HepG2 (cell line): Measurements from ENCODE around the gene TRIM2. TPM values are rescaled to one million over a fixed set of nuclear protein-coding genes. Genes with fewer than 3 reads are reported as not detected.
A peak's percentile ranks its signal among the peaks of the same experiment; 100 is the strongest.

ENCODE experiments used
- ATAC-seq: fragments of 200-7000 bp; cut with Tn5 transposase; 3 replicates; pipeline ENCODE4 v1.9.1; 2020; ENCODE audit warnings: mild to moderate bottlenecking, moderate library complexity
- BruUV-seq: library from RNA; stranded (reverse); fragments of 400-500 nt; replicated peaks from 2 replicates; lab custom pipeline; 2021; lab: Mats Ljungman, UMichigan
- CTCF ChIA-PET: fragments of 300-600 bp; formaldehyde crosslinking; extraction: SDS; loops from one replicate; lab custom pipeline; 2021; ENCODE audit warnings: low total read pairs, inconsistent platforms, low intra/inter-chr PET ratio; lab: Yijun Ruan, JAX
- POLR2A ChIA-PET: fragments of 350-600 bp; sonication (Branson Sonifier 250); formaldehyde crosslinking; loops from one replicate; lab custom pipeline; 2020; ENCODE audit warnings: antibody characterized with exemption, inconsistent platforms; lab: Yijun Ruan, JAX
- DNase-seq: peaks from one replicate; pipeline ENCODE4 v3.0.0-alpha.2; 2015; ENCODE audit warnings: low spot score
- FAIRE-seq: peaks from 3 replicates; lab custom pipeline; 2011; peaks lifted over from hg19 to GRCh38; lab: Jason Lieb, UNC
- H2AFZ ChIP-seq: one replicate; pipeline ENCODE4 v1.6.1; 2011; ENCODE audit warnings: low read length, inconsistent platforms
- H3K27ac ChIP-seq: fragments of 300-600 bp; 3 replicates; pipeline ENCODE4 v1.8.0; 2011; ENCODE audit warnings: mixed run types, mild to moderate bottlenecking, mixed read lengths, low read length, inconsistent platforms; ENCODE audit not compliant: insufficient read depth; ENCODE audit errors: extremely low read length
- H3K27me3 ChIP-seq, 2 experiments: fragments of 200-600 bp in 1 of 2; 2 replicates in 1 of 2; 3 replicates in 1 of 2; pipeline versions ENCODE4 v1.6.0 to v1.8.0; 2011; ENCODE audit warnings: low read length in 2 of 2, mild to moderate bottlenecking in 2 of 2, moderate library complexity in 2 of 2, inconsistent platforms in 1 of 2; ENCODE audit not compliant: insufficient read depth in 2 of 2, control insufficient read depth in 1 of 2
- H3K36me3 ChIP-seq, 2 experiments: fragments of 200-600 bp in 1 of 2; replicated peaks in 1 of 2; 2 replicates in 1 of 2; 3 replicates in 1 of 2; pipeline versions ENCODE4 v1.5.1 to v1.8.0; 2011; ENCODE audit warnings: low read length in 2 of 2, inconsistent platforms in 1 of 2; ENCODE audit not compliant: insufficient read depth in 2 of 2, control insufficient read depth in 1 of 2
- H3K4me1 ChIP-seq: 2 replicates; pipeline ENCODE4 v1.5.1; 2012; ENCODE audit warnings: low read length, inconsistent platforms; ENCODE audit not compliant: insufficient read depth
- H3K4me2 ChIP-seq: 2 replicates; pipeline ENCODE4 v1.6.0; 2011; ENCODE audit warnings: low read depth, low read length, inconsistent platforms
- H3K4me3 ChIP-seq, 3 experiments: fragments of 200-600 bp in 1 of 3; sonication (generic), shearing (Covaris generic) in 1 of 3; replicated peaks in 1 of 3; 2 replicates each; pipeline ENCODE4 v1.5.1; 2011 to 2016; ENCODE audit warnings: low read length in 3 of 3, inconsistent platforms in 2 of 3, low read depth in 2 of 3, mild to moderate bottlenecking in 2 of 3, control low read depth in 1 of 3, mixed read lengths in 1 of 3; ENCODE audit not compliant: insufficient read depth in 1 of 3
- H3K79me2 ChIP-seq: one replicate; pipeline ENCODE4 v1.6.1; 2011; ENCODE audit warnings: low read length, inconsistent platforms; ENCODE audit not compliant: insufficient read depth
- H3K9ac ChIP-seq: 2 replicates; pipeline ENCODE4 v1.6.0; 2011; ENCODE audit warnings: mild to moderate bottlenecking, low read depth, low read length, inconsistent platforms; ENCODE audit not compliant: insufficient read depth
- H3K9me3 ChIP-seq: 2 replicates; pipeline ENCODE4 v1.5.1; 2012; ENCODE audit warnings: mild to moderate bottlenecking, low read length
- H4K20me1 ChIP-seq: 2 replicates; pipeline ENCODE4 v1.6.0; 2011; ENCODE audit warnings: inconsistent platforms, mild to moderate bottlenecking, low read length, moderate library complexity; ENCODE audit not compliant: insufficient read depth
- BHLHE40 ChIP-seq: IDR thresholded peaks from 2 replicates; pipeline ENCODE4 v1.6.1; 2011; ENCODE audit warnings: low read length, improper control_type of control experiment
- DMAP1 ChIP-seq: IDR thresholded peaks from 2 replicates; pipeline ENCODE4 v1.6.1; 2016
- HOXA5 ChIP-seq: sonication (generic); formaldehyde crosslinking; IDR thresholded peaks from 2 replicates; pipeline ENCODE4 v1.4.0; 2020; ENCODE audit warnings: missing genetic modification reagents
- JUNB ChIP-seq: sonication (generic); formaldehyde crosslinking; IDR thresholded peaks from 2 replicates; pipeline ENCODE4 v1.8.0; 2022; ENCODE audit warnings: missing genetic modification reagents, mild to moderate bottlenecking, borderline replicate concordance
- PAWR ChIP-seq: sonication (generic); formaldehyde crosslinking; IDR thresholded peaks from 2 replicates; pipeline ENCODE4 v1.4.0; 2020; ENCODE audit warnings: missing genetic modification reagents, mild to moderate bottlenecking, borderline replicate concordance
- RCOR2 ChIP-seq: IDR thresholded peaks from 2 replicates; pipeline ENCODE4 v1.6.1; 2016; ENCODE audit warnings: missing biosample characterization, missing genetic modification reagents
- SAP130 ChIP-seq: IDR thresholded peaks from 2 replicates; pipeline ENCODE4 v1.6.1; 2016; ENCODE audit warnings: low read depth
- TCF7L2 ChIP-seq: IDR thresholded peaks from 2 replicates; pipeline ENCODE4 v1.6.1; 2011; ENCODE audit warnings: mild to moderate bottlenecking, low read depth, low read length, moderate library complexity
- U2AF2 ChIP-seq: fragments of 200-400 bp; formaldehyde crosslinking; IDR thresholded peaks from 2 replicates; pipeline ENCODE4 v1.6.1; 2017; ENCODE audit warnings: low read depth, mild to moderate bottlenecking, low read length
- ZNF430 ChIP-seq: sonication (generic); formaldehyde crosslinking; IDR thresholded peaks from 2 replicates; pipeline ENCODE4 v1.9.0; 2021; ENCODE audit warnings: mild to moderate bottlenecking, missing genetic modification reagents
- ZNF558 ChIP-seq: sonication (generic); formaldehyde crosslinking; IDR thresholded peaks from 2 replicates; pipeline ENCODE4 v1.9.0; 2022; ENCODE audit warnings: mild to moderate bottlenecking, missing genetic modification reagents, borderline replicate concordance
- ZNF720 ChIP-seq: sonication (generic); formaldehyde crosslinking; IDR thresholded peaks from 2 replicates; pipeline ENCODE4 v1.4.0; 2020; ENCODE audit warnings: missing genetic modification reagents
- ZNF790 ChIP-seq: sonication (generic); formaldehyde crosslinking; IDR thresholded peaks from 2 replicates; pipeline ENCODE4 v1.8.0; 2022; ENCODE audit warnings: missing genetic modification reagents, mild to moderate bottlenecking, borderline replicate concordance
- ZSCAN20 ChIP-seq: sonication (generic); formaldehyde crosslinking; IDR thresholded peaks from 2 replicates; pipeline ENCODE4 v1.4.0; 2020; ENCODE audit warnings: missing genetic modification reagents, mild to moderate bottlenecking, borderline replicate concordance
- WGBS: methylation state at CpG from one replicate; pipeline ENCODE4 v1.1.6; 2017; ENCODE audit warnings: low lambda C conversion rate; 5-methylcytosine and 5-hydroxymethylcytosine counted together
- in situ Hi-C: cut with HindIII; loops from 2 replicates; pipeline ENCODE4 v1.10.0; 2017; ENCODE audit warnings: low pct_unique_long_range_greater_than_20kb; ENCODE audit not compliant: extremely low pct_ligation_motif_present
- intact Hi-C: fragments of 100-400 bp; cut with micrococcal nuclease; formaldehyde crosslinking; loops from one replicate; pipeline ENCODE4 v1.10.0; 2022; ENCODE audit not compliant: unreplicated experiment
- polyA plus RNA-seq, 8 experiments: library from polyadenylated mRNA; depleted of rRNA in 3 of 8; stranded (reverse) in 7 of 8; unstranded in 1 of 8; fragments of >200 nt; fragmentation: Illumina TruSeq in 4 of 8; extraction: Trizol in 4 of 8; gene quantifications; 2 replicates each; pipeline versions ENCODE4 v1.2.1 to v1.2.3, GENCODE V29; 2011 to 2016; ENCODE audit warnings: low read depth in 4 of 8, missing spikeins in 1 of 8, mixed read lengths in 1 of 8; ENCODE audit not compliant: insufficient read depth in 1 of 8
- total RNA-seq, 5 experiments: library from RNA; depleted of rRNA; stranded (reverse); fragments of >200 nt; fragmentation: Illumina TruSeq; extraction: Trizol; gene quantifications; 2 replicates each; pipeline ENCODE4 v1.2.3, GENCODE V29; 2016; ENCODE audit warnings: low read depth in 1 of 5
- TF ChIP-seq, protein P1 (sequence below): sonication (generic); formaldehyde crosslinking; IDR thresholded peaks from 2 replicates; pipeline ENCODE4 v1.4.0; 2020; ENCODE audit warnings: missing genetic modification reagents
- TF ChIP-seq, protein P2 (sequence below): sonication (generic); formaldehyde crosslinking; IDR thresholded peaks from 2 replicates; pipeline ENCODE4 v1.4.0; 2020; ENCODE audit warnings: missing genetic modification reagents
- TF ChIP-seq, protein P3 (sequence below): sonication (generic); formaldehyde crosslinking; IDR thresholded peaks from 2 replicates; pipeline ENCODE4 v1.4.0; 2020; ENCODE audit warnings: low read depth, mild to moderate bottlenecking, missing genetic modification reagents
- TF ChIP-seq, protein P4 (sequence below), 2 experiments: sonication (generic) in 1 of 2; formaldehyde crosslinking in 1 of 2; IDR thresholded peaks; 2 replicates each; pipeline versions ENCODE4 v1.4.0 to v1.6.1; 2018 to 2020; ENCODE audit warnings: missing genetic modification reagents in 2 of 2, borderline replicate concordance in 1 of 2, low read depth in 1 of 2, mild to moderate bottlenecking in 1 of 2, missing biosample characterization in 1 of 2

TRIM2 gene
- total and polyA plus RNA-seq, 2 of the 13 experiments (the other 11 are each of a cell fraction or from before 2014, with no cell fraction given): 2.1 to 4.2 TPM

DNA sequence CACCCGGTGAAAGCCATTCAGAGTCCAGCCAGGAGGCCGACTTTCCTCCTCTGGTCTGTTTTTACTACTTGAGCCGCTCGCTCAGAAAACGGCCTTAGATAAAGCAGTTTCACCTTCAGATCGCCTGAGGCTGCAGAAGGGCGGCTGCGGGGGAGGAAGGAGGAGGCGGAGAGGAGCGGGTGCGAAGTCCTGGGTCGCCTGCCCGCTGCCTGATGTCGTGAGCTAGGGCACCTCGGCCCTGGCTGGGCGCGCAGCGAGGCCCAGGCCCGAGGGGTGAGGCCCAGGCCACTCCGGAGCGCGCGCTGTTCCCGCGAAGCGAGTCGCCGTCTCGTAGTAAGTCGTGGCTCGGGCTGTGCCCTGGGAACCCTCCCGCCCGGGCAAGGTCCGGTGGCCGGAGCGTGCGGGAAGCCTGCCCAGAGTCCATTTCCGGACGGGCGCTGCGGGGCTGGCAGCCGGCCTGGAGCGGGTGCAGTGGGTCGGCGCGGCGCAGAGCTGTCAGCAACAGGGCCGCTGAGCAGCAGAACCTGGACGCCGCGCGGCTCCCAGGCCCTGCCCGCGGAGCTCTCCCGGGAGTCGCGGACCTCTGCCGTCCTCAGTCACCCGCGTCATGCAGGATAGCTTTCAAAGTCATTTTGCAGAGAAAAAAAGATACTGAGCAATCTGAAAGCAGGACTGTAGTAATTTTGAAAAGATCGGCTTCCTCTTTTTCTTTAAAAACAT lies 18.6 kb downstream of the TRIM2 start:
- peaks cover 0 to 2% of the 10 kb centered on the region in 2 experiments; a peak in 1 of 5 replicates for H3K27me3 ChIP-seq
- H3K4me1 ChIP-seq: peaks cover 32% of the 10 kb centered on the region
- no peaks in the 10 kb centered on the region for H4K20me1 ChIP-seq
- no peaks in the 10 kb centered on the region for H3K36me3 ChIP-seq
- H2AFZ ChIP-seq: peak overlapping the region; percentile 25
- H3K79me2 ChIP-seq: no peaks in the 10 kb centered on the region
- TSS peak; percentile 57 for BruUV-seq
- H3K9ac ChIP-seq: peak overlapping the region; percentile 69
- H3K9me3 ChIP-seq: no peaks in the 10 kb centered on the region
- ChIA-PET POLR2A (interaction anchor here (1.0 kb wide), 1 partner anchor 19 kb away, joined by 3 read pairs; the partner anchor contains the start of gene TRIM2), CTCF (no interaction called here)
- ATAC-seq (peak; percentile 96), FAIRE-seq (no peak), DNase-seq (no peak)
- intact Hi-C loops (loop anchor here (2.0 kb wide), 1 partner anchor 14 kb away; no protein-coding TSS in a partner anchor), in situ Hi-C loops (no loop called here)
- peak overlapping the region; percentile 90 for H3K4me2 ChIP-seq
- H3K27ac ChIP-seq: peak overlapping the region; percentile 62
- 1% methylated on average over 12 of the region's 61 CpGs for WGBS
- peak overlapping the region; percentile 71 to 74 (median 72) for H3K4me3 ChIP-seq
- no peak for TF ChIP-seq TCF7L2
- TF ChIP-seq SAP130 (CRISPR knock-in tag): peak; percentile 38; the same call in 1 of the 2 replicates
- TF ChIP-seq ZNF430 (CRISPR knock-in tag): peak; percentile 84; the same call in 1 of the 2 replicates
- TF ChIP-seq, protein P1, sequence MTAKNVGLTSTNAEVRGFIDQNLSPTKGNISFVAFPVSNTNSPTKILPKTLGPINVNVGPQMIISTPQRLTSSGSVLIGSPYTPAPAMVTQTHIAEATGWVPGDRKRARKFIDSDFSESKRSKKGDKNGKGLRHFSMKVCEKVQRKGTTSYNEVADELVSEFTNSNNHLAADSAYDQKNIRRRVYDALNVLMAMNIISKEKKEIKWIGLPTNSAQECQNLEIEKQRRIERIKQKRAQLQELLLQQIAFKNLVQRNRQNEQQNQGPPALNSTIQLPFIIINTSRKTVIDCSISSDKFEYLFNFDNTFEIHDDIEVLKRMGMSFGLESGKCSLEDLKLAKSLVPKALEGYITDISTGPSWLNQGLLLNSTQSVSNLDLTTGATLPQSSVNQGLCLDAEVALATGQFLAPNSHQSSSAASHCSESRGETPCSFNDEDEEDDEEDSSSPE (CRISPR knock-in tag): peak; percentile 56; the same call in 1 of the 2 replicates
- TF ChIP-seq ZNF720: no peak
- TF ChIP-seq JUNB (CRISPR knock-in tag): no peak
- TF ChIP-seq, protein P2, sequence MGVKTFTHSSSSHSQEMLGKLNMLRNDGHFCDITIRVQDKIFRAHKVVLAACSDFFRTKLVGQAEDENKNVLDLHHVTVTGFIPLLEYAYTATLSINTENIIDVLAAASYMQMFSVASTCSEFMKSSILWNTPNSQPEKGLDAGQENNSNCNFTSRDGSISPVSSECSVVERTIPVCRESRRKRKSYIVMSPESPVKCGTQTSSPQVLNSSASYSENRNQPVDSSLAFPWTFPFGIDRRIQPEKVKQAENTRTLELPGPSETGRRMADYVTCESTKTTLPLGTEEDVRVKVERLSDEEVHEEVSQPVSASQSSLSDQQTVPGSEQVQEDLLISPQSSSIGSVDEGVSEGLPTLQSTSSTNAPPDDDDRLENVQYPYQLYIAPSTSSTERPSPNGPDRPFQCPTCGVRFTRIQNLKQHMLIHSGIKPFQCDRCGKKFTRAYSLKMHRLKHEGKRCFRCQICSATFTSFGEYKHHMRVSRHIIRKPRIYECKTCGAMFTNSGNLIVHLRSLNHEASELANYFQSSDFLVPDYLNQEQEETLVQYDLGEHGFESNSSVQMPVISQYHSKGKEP (CRISPR knock-in tag): 0 out of 2 replicates have a peak, but pooled peaks have one; percentile 57
- no peak for TF ChIP-seq BHLHE40
- no peak for TF ChIP-seq U2AF2
- TF ChIP-seq, protein P3, sequence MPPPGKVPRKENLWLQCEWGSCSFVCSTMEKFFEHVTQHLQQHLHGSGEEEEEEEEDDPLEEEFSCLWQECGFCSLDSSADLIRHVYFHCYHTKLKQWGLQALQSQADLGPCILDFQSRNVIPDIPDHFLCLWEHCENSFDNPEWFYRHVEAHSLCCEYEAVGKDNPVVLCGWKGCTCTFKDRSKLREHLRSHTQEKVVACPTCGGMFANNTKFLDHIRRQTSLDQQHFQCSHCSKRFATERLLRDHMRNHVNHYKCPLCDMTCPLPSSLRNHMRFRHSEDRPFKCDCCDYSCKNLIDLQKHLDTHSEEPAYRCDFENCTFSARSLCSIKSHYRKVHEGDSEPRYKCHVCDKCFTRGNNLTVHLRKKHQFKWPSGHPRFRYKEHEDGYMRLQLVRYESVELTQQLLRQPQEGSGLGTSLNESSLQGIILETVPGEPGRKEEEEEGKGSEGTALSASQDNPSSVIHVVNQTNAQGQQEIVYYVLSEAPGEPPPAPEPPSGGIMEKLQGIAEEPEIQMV (CRISPR knock-in tag): peak; percentile 68; the same call in 1 of the 2 replicates
- TF ChIP-seq RCOR2 (CRISPR knock-in tag): no peak
- TF ChIP-seq ZSCAN20 (CRISPR knock-in tag): 0 out of 2 replicates have a peak, but pooled peaks have one; percentile 76
- TF ChIP-seq ZNF558 (CRISPR knock-in tag): peak; percentile 61; the same call in 1 of the 2 replicates
- TF ChIP-seq PAWR (CRISPR knock-in tag): no peak
- 0 out of 2 replicates have a peak, but pooled peaks have one; percentile 43 for TF ChIP-seq HOXA5 (CRISPR knock-in tag)
- TF ChIP-seq, protein P4, sequence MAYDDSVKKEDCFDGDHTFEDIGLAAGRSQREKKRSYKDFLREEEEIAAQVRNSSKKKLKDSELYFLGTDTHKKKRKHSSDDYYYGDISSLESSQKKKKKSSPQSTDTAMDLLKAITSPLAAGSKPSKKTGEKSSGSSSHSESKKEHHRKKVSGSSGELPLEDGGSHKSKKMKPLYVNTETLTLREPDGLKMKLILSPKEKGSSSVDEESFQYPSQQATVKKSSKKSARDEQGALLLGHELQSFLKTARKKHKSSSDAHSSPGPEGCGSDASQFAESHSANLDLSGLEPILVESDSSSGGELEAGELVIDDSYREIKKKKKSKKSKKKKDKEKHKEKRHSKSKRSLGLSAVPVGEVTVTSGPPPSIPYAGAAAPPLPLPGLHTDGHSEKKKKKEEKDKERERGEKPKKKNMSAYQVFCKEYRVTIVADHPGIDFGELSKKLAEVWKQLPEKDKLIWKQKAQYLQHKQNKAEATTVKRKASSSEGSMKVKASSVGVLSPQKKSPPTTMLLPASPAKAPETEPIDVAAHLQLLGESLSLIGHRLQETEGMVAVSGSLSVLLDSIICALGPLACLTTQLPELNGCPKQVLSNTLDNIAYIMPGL (CRISPR knock-in tag; IDR thresholded peaks at IDR 0.05; ENCODE audit: borderline replicate concordance in 1 of 2, low read depth in 1 of 2): peak; percentile 67 to 94; a peak in 3 of 4 replicates
- TF ChIP-seq DMAP1 (CRISPR knock-in tag): peak; percentile 72
- TF ChIP-seq ZNF790 (CRISPR knock-in tag): no peak
